IPS-18c (cell line): ENCODE data around the gene SET.
A peak's percentile ranks its signal among the peaks of the same experiment; 100 is the strongest.

Experiments used
- H3K4me3 ChIP-seq: 2 replicates; pipeline ENCODE4 v1.7.0; 2013; ENCODE audit warnings: low read depth, mild to moderate bottlenecking, low read length, moderate library complexity; ENCODE audit not compliant: insufficient read depth
- H3K9me3 ChIP-seq: one replicate; pipeline ENCODE4 v1.6.1; 2013; ENCODE audit warnings: mild to moderate bottlenecking, low read length, moderate library complexity; ENCODE audit not compliant: control insufficient read depth, insufficient read depth

Gene SET

GRCh38 chr9:128703616-128704355 is 14.8 kb downstream of the SET start:
- Histone ChIP-seq H3K4me3 (peak overlapping the region; percentile 81), H3K9me3 (no peaks in the 10 kb centered on the region)

- H3K4me3 ChIP-seq: no peak overlapping the region
- no peaks in the 10 kb centered on the region for H3K9me3 ChIP-seq
These were observed 15.3 kb downstream of the SET start for GRCh38 chr9:128704356-128704670.

DNA sequence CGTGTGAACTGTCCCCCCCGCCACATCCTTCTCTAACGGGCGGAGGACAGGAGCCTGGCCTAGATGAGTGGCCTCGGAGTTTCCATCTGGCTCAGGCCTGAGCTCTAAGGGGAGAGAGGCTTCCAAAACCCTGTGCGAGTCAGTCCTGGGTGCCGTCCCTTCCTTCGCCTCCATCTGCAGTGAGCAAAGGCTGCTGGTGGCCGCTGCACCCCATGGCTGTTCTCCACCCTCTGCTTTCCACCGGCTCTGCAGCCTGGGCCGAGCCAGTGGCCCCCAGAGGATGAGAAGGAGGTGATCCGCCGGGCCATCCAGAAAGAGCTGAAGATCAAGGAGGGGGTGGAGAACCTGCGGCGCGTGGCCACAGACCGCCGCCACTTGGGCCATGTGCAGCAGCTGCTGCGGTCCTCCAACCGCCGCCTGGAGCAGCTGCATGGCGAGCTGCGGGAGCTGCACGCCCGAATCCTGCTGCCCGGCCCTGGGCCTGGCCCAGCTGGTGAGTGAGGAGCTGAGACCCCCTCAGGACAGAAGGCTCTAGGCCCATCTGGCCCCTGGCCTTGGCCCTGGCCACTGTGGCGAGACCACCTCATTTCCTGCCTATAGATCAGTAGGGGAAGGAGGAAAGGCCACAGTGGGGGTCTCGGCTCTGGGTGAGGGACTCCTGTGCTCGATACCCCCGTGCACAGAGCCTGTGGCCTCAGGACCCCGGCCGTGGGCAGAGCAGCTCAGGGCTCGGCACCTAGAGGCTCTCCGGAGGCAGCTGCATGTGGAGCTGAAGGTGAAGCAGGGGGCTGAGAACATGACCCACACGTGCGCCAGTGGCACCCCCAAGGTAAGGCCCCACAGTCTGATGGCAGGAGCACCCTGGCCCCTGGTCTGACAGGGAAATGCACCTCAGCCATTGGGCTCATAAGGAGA is 16.3 kb downstream of the SET start:
- Histone ChIP-seq H3K9me3 (no peaks in the 10 kb centered on the region), H3K4me3 (no peak overlapping the region)

- Histone ChIP-seq H3K4me3 (no peak overlapping the region), H3K9me3 (no peaks in the 10 kb centered on the region)
These were observed 17.0 kb downstream of the SET start for GRCh38 chr9:128706045-128706444.

DNA sequence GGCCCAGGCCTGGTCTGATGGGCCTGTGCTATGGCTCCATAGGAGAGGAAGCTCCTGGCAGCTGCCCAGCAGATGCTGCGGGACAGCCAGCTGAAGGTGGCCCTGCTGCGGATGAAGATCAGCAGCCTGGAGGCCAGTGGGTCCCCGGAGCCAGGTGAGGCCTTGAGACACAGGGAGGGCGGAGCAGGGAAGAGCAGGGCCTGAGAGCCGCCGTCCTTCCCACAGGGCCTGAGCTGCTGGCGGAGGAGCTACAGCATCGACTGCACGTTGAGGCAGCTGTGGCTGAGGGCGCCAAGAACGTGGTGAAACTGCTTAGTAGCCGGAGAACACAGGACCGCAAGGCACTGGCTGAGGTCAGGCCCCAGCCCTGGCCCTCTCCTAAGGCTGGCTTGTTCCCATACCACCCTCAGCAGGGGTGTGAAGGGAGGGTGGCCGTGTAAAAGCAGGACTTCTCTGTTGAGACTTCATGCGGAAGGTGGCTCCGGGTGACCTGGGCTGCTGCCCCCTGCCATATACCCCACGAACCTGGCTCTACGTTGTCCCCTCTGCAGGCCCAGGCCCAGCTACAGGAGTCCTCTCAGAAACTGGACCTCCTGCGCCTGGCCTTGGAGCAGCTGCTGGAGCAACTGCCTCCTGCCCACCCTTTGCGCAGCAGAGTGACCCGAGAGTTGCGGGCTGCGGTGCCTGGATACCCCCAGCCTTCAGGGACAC is 17.8 kb downstream of the SET start:
- no peak overlapping the region for H3K4me3 ChIP-seq
- no peaks in the 10 kb centered on the region for H3K9me3 ChIP-seq

GRCh38 chr9:128707446-128707845 is 18.4 kb downstream of the SET start:
- H3K4me3 ChIP-seq: no peak overlapping the region

GRCh38 chr9:128712451-128713410 is 23.7 kb downstream of the SET start:
- H3K9me3 ChIP-seq: peaks cover 2% of the 10 kb centered on the region
- H3K4me3 ChIP-seq: no peak overlapping the region; the same call in 1 of the 2 replicates

More at GRCh38 chr9:128707446-128707845, 18.4 kb downstream of the SET start:
- H3K9me3 ChIP-seq: no peaks in the 10 kb centered on the region

DNA sequence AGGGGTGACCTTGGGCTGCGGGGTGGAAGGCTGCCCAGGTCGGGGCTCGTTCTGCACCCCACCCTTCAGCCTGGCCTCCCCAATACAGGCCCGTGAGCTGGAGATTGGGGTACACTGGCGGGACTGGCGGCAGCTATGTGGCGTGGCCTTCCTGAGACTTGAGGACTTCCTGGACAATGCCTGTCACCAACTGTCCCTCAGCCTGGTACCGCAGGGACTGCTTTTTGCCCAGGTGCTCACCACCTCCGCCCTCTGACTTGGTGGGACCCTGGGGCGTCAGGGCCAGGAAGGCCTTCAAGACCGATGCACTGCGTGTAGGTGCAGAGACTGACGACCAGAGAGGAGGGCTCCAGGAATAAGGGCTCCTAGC is 24.4 kb downstream of the SET start:
- Histone ChIP-seq H3K9me3 (peaks cover 2% of the 10 kb centered on the region), H3K4me3 (no peak overlapping the region; the same call in 1 of the 2 replicates)

DNA sequence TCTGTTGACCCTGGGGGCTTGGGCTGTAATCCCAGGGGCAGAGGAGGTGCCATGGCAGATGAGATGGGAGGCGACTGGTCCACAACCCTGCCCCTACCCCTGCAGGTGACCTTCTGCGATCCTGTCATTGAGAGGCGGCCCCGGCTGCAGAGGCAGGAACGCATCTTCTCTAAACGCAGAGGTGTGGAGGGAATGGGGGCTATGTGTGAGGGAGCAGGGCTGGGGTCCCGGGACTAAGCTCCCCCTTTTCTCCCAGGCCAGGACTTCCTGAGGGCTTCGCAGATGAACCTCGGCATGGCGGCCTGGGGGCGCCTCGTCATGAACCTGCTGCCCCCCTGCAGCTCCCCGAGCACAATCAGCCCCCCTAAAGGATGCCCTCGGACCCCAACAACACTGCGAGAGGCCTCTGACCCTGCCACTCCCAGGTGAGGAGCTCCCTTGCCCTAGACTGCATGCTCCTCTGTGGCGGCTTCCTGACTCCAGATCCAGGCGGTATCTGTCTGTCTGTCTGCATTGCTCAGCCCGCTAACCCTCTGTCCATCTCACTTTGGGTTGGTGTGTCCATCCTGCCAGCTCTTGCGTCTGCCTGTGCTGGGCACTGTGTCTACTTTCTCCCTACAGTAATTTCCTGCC is 25.0 kb downstream of the SET start:
- Histone ChIP-seq H3K4me3 (no peak overlapping the region), H3K9me3 (peaks cover 2% of the 10 kb centered on the region)

DNA sequence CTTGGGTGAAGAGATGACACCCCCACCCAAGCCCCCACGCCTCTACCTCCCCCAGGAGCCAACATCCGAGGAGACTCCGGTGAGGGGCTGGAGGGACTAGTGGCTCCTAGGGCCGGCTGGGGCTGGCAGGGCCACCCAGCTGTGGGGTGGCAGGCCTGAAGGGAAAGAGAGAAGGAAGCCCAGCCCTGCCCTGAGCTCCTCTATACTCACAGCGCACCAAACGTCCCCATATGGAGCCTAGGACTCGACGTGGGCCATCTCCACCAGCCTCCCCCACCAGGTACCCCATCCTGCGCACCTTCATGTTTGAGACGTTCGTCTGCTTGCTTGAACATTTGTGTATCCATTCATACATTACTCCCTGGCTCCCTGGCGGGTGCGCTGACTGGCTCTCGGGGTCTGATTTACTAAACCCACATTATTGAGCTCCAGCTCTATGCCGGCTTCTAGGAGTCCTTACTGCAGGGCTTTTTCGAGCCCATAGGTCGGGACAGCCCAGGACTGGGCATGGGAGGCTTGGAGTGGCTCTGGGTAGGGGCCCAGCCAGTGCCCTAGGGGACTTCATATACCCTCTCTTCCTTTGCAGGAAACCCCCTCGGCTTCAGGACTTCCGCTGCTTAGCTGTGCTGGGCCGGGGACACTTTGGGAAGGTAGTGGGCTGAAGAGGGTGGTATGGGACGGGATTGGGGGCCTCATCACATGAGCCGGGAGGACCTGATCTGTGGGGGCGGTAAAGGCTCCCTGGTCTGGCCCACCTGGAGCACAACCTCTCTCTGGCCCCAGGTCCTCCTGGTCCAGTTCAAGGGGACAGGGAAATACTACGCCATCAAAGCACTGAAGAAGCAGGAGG is 25.8 kb downstream of the SET start:
- Histone ChIP-seq H3K4me3 (no peak overlapping the region), H3K9me3 (peaks cover 2% of the 10 kb centered on the region)

DNA sequence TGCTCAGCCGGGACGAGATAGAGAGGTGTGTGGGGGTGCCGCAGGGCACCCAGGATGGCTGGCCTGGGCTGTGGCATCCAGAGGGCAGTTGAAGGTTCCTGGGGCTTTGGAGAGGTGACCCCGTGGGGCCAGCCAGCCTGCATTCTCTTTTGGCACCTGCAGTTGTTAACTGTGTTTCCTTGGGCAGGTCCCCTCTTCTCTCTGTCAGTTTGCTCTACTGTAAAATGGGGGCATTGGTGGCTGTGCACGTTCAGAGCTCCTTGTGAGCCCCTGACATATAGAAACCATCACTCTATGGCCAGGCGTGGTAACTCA is 26.4 kb downstream of the SET start:
- Histone ChIP-seq H3K9me3 (peaks cover 2% of the 10 kb centered on the region), H3K4me3 (no peak overlapping the region)

GRCh38 chr9:128716581-128717254 is 27.7 kb downstream of the SET start:
- H3K9me3 ChIP-seq: peaks cover 2% of the 10 kb centered on the region
- H3K4me3 ChIP-seq: no peak overlapping the region

DNA sequence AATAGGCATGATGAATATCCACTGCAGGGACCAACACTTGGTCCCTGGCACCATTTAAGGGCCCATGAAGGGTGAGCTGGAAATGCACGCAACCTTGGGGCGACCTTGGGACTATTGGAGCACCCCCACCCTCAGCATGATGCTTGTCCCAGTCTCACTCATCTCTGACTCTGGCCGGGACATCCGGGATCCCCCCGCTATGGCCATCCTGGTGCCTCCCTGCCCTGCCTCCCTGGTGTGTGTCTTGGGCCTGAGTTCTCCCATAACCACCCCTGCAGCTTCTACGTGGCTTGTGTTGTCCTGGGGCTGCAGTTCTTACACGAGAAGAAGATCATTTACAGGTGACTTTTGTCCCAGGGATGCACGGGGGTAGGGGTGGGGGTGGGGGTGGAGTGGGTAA is 29.0 kb downstream of the SET start:
- Histone ChIP-seq H3K9me3 (peaks cover 2% of the 10 kb centered on the region), H3K4me3 (no peak overlapping the region)

GRCh38 chr9:128718475-128718874 is 29.5 kb downstream of the SET start:
- H3K4me3 ChIP-seq: no peak overlapping the region
- peaks cover 2% of the 10 kb centered on the region for H3K9me3 ChIP-seq

DNA sequence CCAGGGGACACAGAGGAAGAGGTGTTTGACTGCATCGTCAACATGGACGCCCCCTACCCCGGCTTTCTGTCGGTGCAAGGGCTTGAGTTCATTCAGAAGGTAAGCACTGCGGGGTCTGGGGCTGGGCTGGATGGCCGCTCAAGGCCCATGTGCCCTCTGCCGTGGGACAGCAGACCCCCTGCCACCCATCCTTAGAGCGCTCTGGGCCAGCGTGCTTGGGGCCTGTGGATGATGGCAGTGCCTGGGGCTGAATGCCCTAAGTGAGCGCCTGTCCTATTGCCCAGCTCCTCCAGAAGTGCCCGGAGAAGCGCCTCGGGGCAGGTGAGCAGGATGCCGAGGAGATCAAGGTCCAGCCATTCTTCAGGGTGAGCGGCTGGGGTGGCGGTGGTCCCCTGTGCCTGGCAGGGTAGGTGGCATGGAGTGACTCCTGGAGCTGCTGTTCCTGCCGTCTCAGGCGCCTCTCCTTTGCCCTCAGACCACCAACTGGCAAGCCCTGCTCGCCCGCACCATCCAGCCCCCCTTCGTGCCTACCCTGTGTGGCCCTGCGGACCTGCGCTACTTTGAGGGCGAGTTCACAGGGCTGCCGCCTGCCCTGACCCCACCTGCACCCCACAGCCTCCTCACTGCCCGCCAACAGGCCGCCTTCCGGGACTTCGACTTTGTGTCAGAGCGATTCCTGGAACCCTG is 31.0 kb downstream of the SET start:
- no peak overlapping the region for H3K4me3 ChIP-seq

More for the DNA sequence above, 31.0 kb downstream of the SET start:
- H3K9me3 ChIP-seq: peaks cover 2% of the 10 kb centered on the region
